Omental fat pad (tissue), 4 donors: ENCODE data around the gene CACNG6. TPM values are rescaled to one million over a fixed set of nuclear protein-coding genes. Genes with fewer than 3 reads are reported as not detected.

Source experiments
- ATAC-seq: fragments of 150-250 bp; one replicate; pipeline ENCODE4 v1.9.1; 2016; ENCODE audit warnings: mild to moderate bottlenecking, moderate library complexity; ENCODE audit not compliant: low FRiP score
- DNase-seq: peaks from one replicate; pipeline ENCODE4 v3.0.0-alpha.2; 2019; ENCODE audit warnings: low spot score
- CTCF ChIP-seq, 3 donors: fragments of 450-650 bp; IDR thresholded peaks; one replicate each; pipeline ENCODE4 v1.5.1; 2016 to 2017; ENCODE audit warnings: antibody characterized with exemption in 3 of 3, mild to moderate bottlenecking in 3 of 3, moderate library complexity in 2 of 3
- small RNA-seq: library from RNA; depleted of rRNA; stranded (forward); fragments of <200 nt; gene quantifications from one replicate; pipeline ENCODE3, GENCODE V24; 2016
- total RNA-seq, 4 donors: library from RNA; depleted of rRNA; stranded (reverse); fragments of >200 nt; gene quantifications; one replicate each; pipeline ENCODE4 v1.1.0, GENCODE V29; 2016

Gene CACNG6
- total RNA-seq, 4 donors from 2014 or later = not detected

GRCh38 chr19:54041969-54042606 is 50.7 kb downstream of the CACNG6 start:
- no peak for ATAC-seq
- no peak for DNase-seq
- TF ChIP-seq CTCF (IDR thresholded peaks at IDR 0.05) = no peak

- ATAC-seq (no peak), DNase-seq (no peak)
- no peak for TF ChIP-seq CTCF (IDR thresholded peaks at IDR 0.05)
Measured at GRCh38 chr19:54042989-54043388, 51.6 kb downstream of the CACNG6 start.

GRCh38 chr19:54045771-54046170 is 54.3 kb downstream of the CACNG6 start:
- TF ChIP-seq CTCF (IDR thresholded peaks at IDR 0.05) = no peak
- no peak for DNase-seq
- no peak for ATAC-seq

GRCh38 chr19:54047616-54048015 is 56.2 kb downstream of the CACNG6 start:
- ATAC-seq (no peak), DNase-seq (no peak)
- no peak for TF ChIP-seq CTCF (IDR thresholded peaks at IDR 0.05)

Small RNAs within 50 kb of the gene (small RNA-seq; reads per million reads assigned to genes)
- not detected for gene AC012314.20

Other genes with a start within 250 kb of the CACNG6 start
- gene NLRP12, start 167.3 kb upstream of the CACNG6 start, total RNA-seq = 1 to 10 TPM in 3 of 4 donors, under 1 TPM in 1; 0.46 to 9.6 (median 1.6) TPM
- gene MYADM, start 123.8 kb upstream of the CACNG6 start, total RNA-seq = 100 to 1,000 TPM in 2 of 4 donors, 10 to 100 TPM in 2; 50.6 to 346 (median 97.8) TPM
- gene PRKCG, start 109.4 kb upstream of the CACNG6 start, total RNA-seq = not detected
- gene CACNG7, start 82.4 kb upstream of the CACNG6 start, total RNA-seq = not detected
- not detected for gene CACNG8, start 28.7 kb upstream of the CACNG6 start, total RNA-seq
- gene VSTM1, start 72.3 kb downstream of the CACNG6 start, total RNA-seq = not detected
- not detected for gene TARM1, start 89.7 kb downstream of the CACNG6 start, total RNA-seq
- 1 to 10 TPM; 1.3 to 8.3 (median 5.5) TPM for gene OSCAR, start 109.2 kb downstream of the CACNG6 start, total RNA-seq
- gene NDUFA3, start 111.2 kb downstream of the CACNG6 start, total RNA-seq = 10 to 100 TPM in 3 of 4 donors, 1 to 10 TPM in 1; 7.1 to 33.0 (median 28.6) TPM
- gene TFPT, start 124.0 kb downstream of the CACNG6 start, total RNA-seq = 10 to 100 TPM in 3 of 4 donors, 1 to 10 TPM in 1; 9.7 to 19.9 (median 15.6) TPM
- gene PRPF31, start 124.1 kb downstream of the CACNG6 start, total RNA-seq = 10 to 100 TPM; 33.8 to 50.1 (median 39.7) TPM
- 10 to 100 TPM; 13.4 to 24.4 (median 19.0) TPM for gene CNOT3, start 146.1 kb downstream of the CACNG6 start, total RNA-seq
- gene LENG1, start 168.1 kb downstream of the CACNG6 start, total RNA-seq = 10 to 100 TPM in 1 of 4 donors, 1 to 10 TPM in 3; 5.3 to 12.3 (median 7.4) TPM
- gene TMC4, start 181.5 kb downstream of the CACNG6 start, total RNA-seq = 1 to 10 TPM in 3 of 4 donors, not detected in 1; 1.2 to 4.1 (median 1.6) TPM
- 10 to 100 TPM; 21.0 to 72.4 (median 32.7) TPM for gene MBOAT7, start 197.9 kb downstream of the CACNG6 start, total RNA-seq
- 10 to 100 TPM; 36.1 to 49.3 (median 40.3) TPM for gene TSEN34, start 199.7 kb downstream of the CACNG6 start, total RNA-seq
- 1,000 to 10,000 TPM; 1,567 to 2,105 (median 1,838) TPM for gene RPS9, start 209.2 kb downstream of the CACNG6 start, total RNA-seq
- gene LILRB3, start 231.4 kb downstream of the CACNG6 start, total RNA-seq = 100 to 1,000 TPM in 1 of 4 donors, 10 to 100 TPM in 3; 11.7 to 135 (median 71.5) TPM